ENCODE measurements around the gene CAMTA1.
A peak's percentile ranks its signal among the peaks of the same experiment; 100 is the strongest.

The CAMTA1 gene

GRCh38 chr1:7454052-7454815, 669.0 kb downstream of the CAMTA1 start:
- ChIA-PET CTCF (interaction anchor here (0.6 to 1.5 kb wide), 4 partner anchors 82 to 212 kb away, joined by 3 read pairs; no protein-coding TSS in a partner anchor), POLR2A (no interaction called here)
- DNase-seq (ENCODE audit: extremely low spot score), result peak; percentile 28
- TF ChIP-seq SP1 (IDR thresholded peaks at IDR 0.05) (no peak), BHLHE40 (IDR thresholded peaks at IDR 0.05; ENCODE audit: borderline replicate concordance) (no peak), CTBP1 (IDR thresholded peaks at IDR 0.05; ENCODE audit: borderline replicate concordance) (no peak), SUZ12 (IDR thresholded peaks at IDR 0.05) (no peak), ELF4 (IDR thresholded peaks at IDR 0.05) (no peak), FOXA1 (IDR thresholded peaks at IDR 0.05) (no peak), TARDBP (IDR thresholded peaks at IDR 0.05) (no peak), ARNT (IDR thresholded peaks at IDR 0.05) (no peak), HDGF (IDR thresholded peaks at IDR 0.05; ENCODE audit: borderline replicate concordance) (no peak), FOXM1 (IDR thresholded peaks at IDR 0.05; ENCODE audit: borderline replicate concordance) (no peak), ZNF384 (IDR thresholded peaks at IDR 0.05) (no peak), L3MBTL2 (conservative IDR thresholded peaks at IDR 0.05) (no peak)

DNA sequence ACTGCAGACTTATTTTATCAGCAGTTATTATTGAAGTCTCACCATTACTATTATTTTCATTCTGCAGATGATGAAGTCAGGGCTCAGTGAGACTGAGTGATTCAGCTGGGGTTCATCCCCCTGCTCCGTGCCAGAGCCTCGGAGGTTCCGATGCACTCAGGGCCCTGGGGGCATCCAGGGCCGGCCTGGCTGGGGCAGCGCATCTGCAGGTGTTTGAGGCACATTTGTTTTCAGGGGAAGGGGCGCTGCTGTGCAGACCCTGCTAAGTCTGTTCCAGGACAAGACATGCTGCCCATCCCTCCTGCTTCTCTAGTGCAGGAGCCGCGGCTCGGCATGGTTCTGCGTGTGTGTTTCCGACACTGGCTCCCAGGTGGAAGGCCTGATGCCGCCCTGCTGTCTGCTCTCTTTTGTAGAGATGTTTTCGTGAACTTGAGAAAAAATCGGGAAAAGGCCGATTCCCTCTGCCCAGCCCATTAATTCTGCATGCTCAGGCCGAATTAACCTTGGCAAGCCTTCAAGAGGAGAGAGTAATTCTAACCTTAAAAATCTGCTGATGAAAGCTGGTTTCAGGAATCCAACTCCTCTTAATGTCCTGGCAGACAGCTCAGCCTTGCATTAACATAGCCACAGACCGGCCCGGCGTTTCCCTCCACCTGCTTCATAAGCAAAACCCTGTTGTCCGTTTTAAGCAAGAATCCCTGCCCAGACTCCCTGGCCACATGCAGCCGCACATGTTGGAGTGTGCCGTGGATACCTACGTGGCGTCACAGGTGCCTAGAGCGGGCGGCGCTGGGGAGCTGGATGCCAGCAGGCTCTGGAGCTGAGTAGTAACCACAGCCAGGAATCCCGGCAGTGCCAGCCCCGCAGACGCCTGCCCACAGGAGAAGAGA, 669.9 kb downstream of the CAMTA1 start:
- TF ChIP-seq HDGF (IDR thresholded peaks at IDR 0.05; ENCODE audit: borderline replicate concordance) (no peak), TARDBP (IDR thresholded peaks at IDR 0.05) (no peak), FOXK2 (IDR thresholded peaks at IDR 0.05) (no peak), ELF4 (IDR thresholded peaks at IDR 0.05) (no peak), FOXM1 (IDR thresholded peaks at IDR 0.05; ENCODE audit: borderline replicate concordance) (no peak), BHLHE40 (IDR thresholded peaks at IDR 0.05; ENCODE audit: borderline replicate concordance) (no peak), SP1 (IDR thresholded peaks at IDR 0.05) (no peak), SUZ12 (IDR thresholded peaks at IDR 0.05) (no peak), CTBP1 (IDR thresholded peaks at IDR 0.05; ENCODE audit: borderline replicate concordance) (no peak), L3MBTL2 (conservative IDR thresholded peaks at IDR 0.05) (no peak), LEF1 (IDR thresholded peaks at IDR 0.05; ENCODE audit: borderline replicate concordance) (no peak), PKNOX1 (IDR thresholded peaks at IDR 0.05) (no peak), ARNT (IDR thresholded peaks at IDR 0.05) (no peak), NFRKB (IDR thresholded peaks at IDR 0.05) (no peak), ZNF384 (IDR thresholded peaks at IDR 0.05) (no peak), FOXA1 (IDR thresholded peaks at IDR 0.05) (no peak)
- DNase-seq (ENCODE audit: extremely low spot score), result no peak
- ChIA-PET POLR2A (interaction anchor here (0.6 kb wide), 1 partner anchor 10 kb away, joined by 3 read pairs; no protein-coding TSS in a partner anchor), CTCF (no interaction called here)

DNA sequence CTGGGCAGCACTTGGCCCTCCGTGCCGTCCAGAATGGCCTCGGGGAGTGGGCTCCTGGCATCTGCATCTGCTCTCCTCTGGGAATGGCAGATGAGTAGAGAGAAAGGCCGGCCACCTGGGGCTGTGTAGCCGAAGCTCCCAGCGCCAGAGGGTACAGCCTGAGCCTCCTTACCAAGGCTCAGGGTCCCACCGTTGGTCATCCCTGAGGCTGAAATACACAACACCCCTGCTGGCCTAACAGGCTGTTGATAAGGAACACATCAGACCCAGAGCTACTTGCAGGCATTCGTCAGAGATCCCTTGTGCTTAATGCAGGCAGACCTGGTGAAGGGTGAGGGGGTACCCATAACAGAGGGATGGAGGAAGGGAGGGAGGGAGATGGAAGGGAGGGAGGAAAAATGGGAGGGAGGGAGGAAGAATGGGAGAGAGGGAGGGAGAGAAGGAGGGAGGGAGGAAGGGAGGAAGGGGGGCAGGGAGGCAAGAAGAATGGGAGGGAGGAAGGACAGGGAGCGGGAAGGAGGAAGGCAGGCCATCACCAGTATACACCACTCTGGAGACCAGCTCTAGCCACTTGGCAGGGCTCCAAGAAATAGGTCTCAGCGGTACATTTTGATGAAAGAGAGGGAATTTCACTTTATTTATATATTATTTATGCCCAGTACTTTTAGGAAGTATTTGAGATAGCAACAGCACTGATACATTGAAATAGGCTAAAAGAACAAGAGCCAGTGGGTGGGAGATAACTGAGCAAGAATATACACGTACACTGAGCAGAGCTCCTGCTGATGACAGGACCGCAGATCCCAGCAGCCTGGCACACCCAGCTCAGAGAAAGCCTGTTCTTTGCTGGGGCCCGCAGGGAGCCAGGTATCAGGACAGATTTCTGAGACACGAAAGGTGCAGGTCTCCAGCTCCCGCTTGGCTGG, 670.8 kb downstream of the CAMTA1 start:
- CTCF ChIA-PET, result no interaction called here
- POLR2A ChIA-PET, result interaction anchor here (0.6 kb wide), 1 partner anchor 11 kb away, joined by 3 read pairs; no protein-coding TSS in a partner anchor
- no peak for TF ChIP-seq L3MBTL2 (conservative IDR thresholded peaks at IDR 0.05)
- no peak for TF ChIP-seq ELF4 (IDR thresholded peaks at IDR 0.05)
- TF ChIP-seq PKNOX1 (IDR thresholded peaks at IDR 0.05), result no peak
- no peak for TF ChIP-seq NFRKB (IDR thresholded peaks at IDR 0.05)
- no peak for TF ChIP-seq HDGF (IDR thresholded peaks at IDR 0.05; ENCODE audit: borderline replicate concordance)
- no peak for TF ChIP-seq FOXK2 (IDR thresholded peaks at IDR 0.05)
- TF ChIP-seq ZNF384 (IDR thresholded peaks at IDR 0.05), result no peak
- TF ChIP-seq FOXA1 (IDR thresholded peaks at IDR 0.05), result no peak
- no peak for TF ChIP-seq LEF1 (IDR thresholded peaks at IDR 0.05; ENCODE audit: borderline replicate concordance)
- TF ChIP-seq TARDBP (IDR thresholded peaks at IDR 0.05), result no peak
- no peak for TF ChIP-seq FOXM1 (IDR thresholded peaks at IDR 0.05; ENCODE audit: borderline replicate concordance)
- TF ChIP-seq SP1 (IDR thresholded peaks at IDR 0.05), result no peak
- TF ChIP-seq SUZ12 (IDR thresholded peaks at IDR 0.05), result no peak
- TF ChIP-seq CTBP1 (IDR thresholded peaks at IDR 0.05; ENCODE audit: borderline replicate concordance), result no peak
- TF ChIP-seq BHLHE40 (IDR thresholded peaks at IDR 0.05; ENCODE audit: borderline replicate concordance), result no peak
- TF ChIP-seq ARNT (IDR thresholded peaks at IDR 0.05), result no peak
- no peak for DNase-seq (ENCODE audit: extremely low spot score)

DNA sequence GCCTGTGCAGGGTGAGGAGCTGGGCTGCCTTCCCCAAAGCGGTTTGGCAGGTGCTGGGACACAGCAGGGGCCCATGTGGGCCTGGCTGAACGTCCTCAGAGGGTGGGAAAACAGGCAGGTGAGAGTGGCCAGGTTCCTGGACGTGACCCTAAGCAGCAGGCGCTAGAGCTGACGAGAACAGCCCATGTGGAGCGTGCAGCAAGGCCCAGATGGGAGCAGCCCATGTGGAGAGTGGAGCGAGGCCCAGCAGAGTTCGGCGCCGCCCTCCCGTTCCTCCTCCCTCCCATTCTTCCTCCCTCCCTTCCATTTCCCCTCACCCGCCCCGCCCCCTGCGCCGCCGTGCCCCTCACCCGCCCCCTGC, 671.4 kb downstream of the CAMTA1 start:
- POLR2A ChIA-PET, result no interaction called here
- CTCF ChIA-PET, result no interaction called here
- TF ChIP-seq LEF1 (IDR thresholded peaks at IDR 0.05; ENCODE audit: borderline replicate concordance), result no peak
- no peak for TF ChIP-seq FOXA1 (IDR thresholded peaks at IDR 0.05)
- no peak for TF ChIP-seq BHLHE40 (IDR thresholded peaks at IDR 0.05; ENCODE audit: borderline replicate concordance)
- no peak for TF ChIP-seq FOXK2 (IDR thresholded peaks at IDR 0.05)
- TF ChIP-seq ELF4 (IDR thresholded peaks at IDR 0.05), result no peak
- DNase-seq (ENCODE audit: extremely low spot score), result no peak

DNA sequence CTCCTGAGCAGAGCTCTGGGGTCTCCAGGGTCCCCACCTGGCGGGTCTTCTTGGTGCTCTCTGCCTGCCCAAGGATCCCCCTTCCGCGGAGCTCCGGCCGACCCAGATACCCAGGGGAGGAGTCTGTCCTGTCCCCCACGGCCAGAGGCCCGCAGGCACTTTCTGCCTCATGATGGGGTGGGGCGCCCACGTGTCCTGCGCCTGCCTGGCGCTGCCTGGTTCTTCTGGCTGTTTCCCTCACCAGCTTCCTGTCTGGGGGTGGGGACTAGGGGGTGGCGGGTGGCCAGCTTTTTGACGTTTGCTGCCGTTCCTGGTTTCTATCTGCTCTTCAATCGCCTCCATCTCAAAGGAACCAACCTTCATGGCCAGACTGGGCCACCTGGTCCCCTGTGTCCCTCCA, 672.6 kb downstream of the CAMTA1 start:
- ChIA-PET CTCF (no interaction called here), POLR2A (no interaction called here)
- no peak for TF ChIP-seq FOXM1 (IDR thresholded peaks at IDR 0.05; ENCODE audit: borderline replicate concordance)
- no peak for TF ChIP-seq SUZ12 (IDR thresholded peaks at IDR 0.05)
- TF ChIP-seq ZNF384 (IDR thresholded peaks at IDR 0.05), result no peak
- no peak for TF ChIP-seq ELF4 (IDR thresholded peaks at IDR 0.05)
- TF ChIP-seq FOXK2 (IDR thresholded peaks at IDR 0.05), result no peak
- no peak for TF ChIP-seq HDGF (IDR thresholded peaks at IDR 0.05; ENCODE audit: borderline replicate concordance)
- no peak for TF ChIP-seq NFRKB (IDR thresholded peaks at IDR 0.05)
- TF ChIP-seq FOXA1 (IDR thresholded peaks at IDR 0.05), result no peak
- no peak for TF ChIP-seq BHLHE40 (IDR thresholded peaks at IDR 0.05; ENCODE audit: borderline replicate concordance)
- TF ChIP-seq CTBP1 (IDR thresholded peaks at IDR 0.05; ENCODE audit: borderline replicate concordance), result no peak
- TF ChIP-seq ARNT (IDR thresholded peaks at IDR 0.05), result no peak
- no peak for TF ChIP-seq SP1 (IDR thresholded peaks at IDR 0.05)
- no peak for TF ChIP-seq LEF1 (IDR thresholded peaks at IDR 0.05; ENCODE audit: borderline replicate concordance)
- no peak for TF ChIP-seq PKNOX1 (IDR thresholded peaks at IDR 0.05)
- TF ChIP-seq TARDBP (IDR thresholded peaks at IDR 0.05), result no peak
- TF ChIP-seq L3MBTL2 (conservative IDR thresholded peaks at IDR 0.05), result no peak
- no peak for DNase-seq (ENCODE audit: extremely low spot score)
